HepG2 (cell line): Measurements from ENCODE around the gene UFL1. TPM values are rescaled to one million over a fixed set of nuclear protein-coding genes. Genes with fewer than 3 reads are reported as not detected.

Source experiments
- ATAC-seq: fragments of 200-7000 bp; cut with Tn5 transposase; 3 replicates; pipeline ENCODE4 v1.9.1; 2020; ENCODE audit warnings: mild to moderate bottlenecking, moderate library complexity
- BruUV-seq: library from RNA; stranded (reverse); fragments of 400-500 nt; replicated peaks from 2 replicates; lab custom pipeline; 2021; lab: Mats Ljungman, UMichigan
- CTCF ChIA-PET: fragments of 300-600 bp; formaldehyde crosslinking; extraction: SDS; loops from one replicate; lab custom pipeline; 2021; ENCODE audit warnings: low total read pairs, inconsistent platforms, low intra/inter-chr PET ratio; lab: Yijun Ruan, JAX
- POLR2A ChIA-PET: fragments of 350-600 bp; sonication (Branson Sonifier 250); formaldehyde crosslinking; loops from one replicate; lab custom pipeline; 2020; ENCODE audit warnings: antibody characterized with exemption, inconsistent platforms; lab: Yijun Ruan, JAX
- DNase-seq: peaks from one replicate; pipeline ENCODE4 v3.0.0-alpha.2; 2015; ENCODE audit warnings: low spot score
- FAIRE-seq: peaks from 3 replicates; lab custom pipeline; 2011; peaks lifted over from hg19 to GRCh38; lab: Jason Lieb, UNC
- H2AFZ ChIP-seq: one replicate; pipeline ENCODE4 v1.6.1; 2011; ENCODE audit warnings: low read length, inconsistent platforms
- H3K27ac ChIP-seq: fragments of 300-600 bp; 3 replicates; pipeline ENCODE4 v1.8.0; 2011; ENCODE audit warnings: mixed run types, mild to moderate bottlenecking, mixed read lengths, low read length, inconsistent platforms; ENCODE audit not compliant: insufficient read depth; ENCODE audit errors: extremely low read length
- H3K27me3 ChIP-seq, 2 experiments: fragments of 200-600 bp in 1 of 2; 2 replicates in 1 of 2; 3 replicates in 1 of 2; pipeline versions ENCODE4 v1.6.0 to v1.8.0; 2011; ENCODE audit warnings: low read length in 2 of 2, mild to moderate bottlenecking in 2 of 2, moderate library complexity in 2 of 2, inconsistent platforms in 1 of 2; ENCODE audit not compliant: insufficient read depth in 2 of 2, control insufficient read depth in 1 of 2
- H3K36me3 ChIP-seq, 2 experiments: fragments of 200-600 bp in 1 of 2; replicated peaks in 1 of 2; 2 replicates in 1 of 2; 3 replicates in 1 of 2; pipeline versions ENCODE4 v1.5.1 to v1.8.0; 2011; ENCODE audit warnings: low read length in 2 of 2, inconsistent platforms in 1 of 2; ENCODE audit not compliant: insufficient read depth in 2 of 2, control insufficient read depth in 1 of 2
- H3K4me1 ChIP-seq: 2 replicates; pipeline ENCODE4 v1.5.1; 2012; ENCODE audit warnings: low read length, inconsistent platforms; ENCODE audit not compliant: insufficient read depth
- H3K4me2 ChIP-seq: 2 replicates; pipeline ENCODE4 v1.6.0; 2011; ENCODE audit warnings: low read depth, low read length, inconsistent platforms
- H3K4me3 ChIP-seq, 3 experiments: fragments of 200-600 bp in 1 of 3; sonication (generic), shearing (Covaris generic) in 1 of 3; replicated peaks in 1 of 3; 2 replicates each; pipeline ENCODE4 v1.5.1; 2011 to 2016; ENCODE audit warnings: low read length in 3 of 3, inconsistent platforms in 2 of 3, low read depth in 2 of 3, mild to moderate bottlenecking in 2 of 3, control low read depth in 1 of 3, mixed read lengths in 1 of 3; ENCODE audit not compliant: insufficient read depth in 1 of 3
- H3K79me2 ChIP-seq: one replicate; pipeline ENCODE4 v1.6.1; 2011; ENCODE audit warnings: low read length, inconsistent platforms; ENCODE audit not compliant: insufficient read depth
- H3K9ac ChIP-seq: 2 replicates; pipeline ENCODE4 v1.6.0; 2011; ENCODE audit warnings: mild to moderate bottlenecking, low read depth, low read length, inconsistent platforms; ENCODE audit not compliant: insufficient read depth
- H3K9me3 ChIP-seq: 2 replicates; pipeline ENCODE4 v1.5.1; 2012; ENCODE audit warnings: mild to moderate bottlenecking, low read length
- H4K20me1 ChIP-seq: 2 replicates; pipeline ENCODE4 v1.6.0; 2011; ENCODE audit warnings: inconsistent platforms, mild to moderate bottlenecking, low read length, moderate library complexity; ENCODE audit not compliant: insufficient read depth
- FIP1L1 ChIP-seq: fragments of 200-400 bp; formaldehyde crosslinking; IDR thresholded peaks from 2 replicates; pipeline ENCODE4 v1.6.1; 2018; ENCODE audit warnings: low read depth, mild to moderate bottlenecking, low read length, moderate library complexity, borderline replicate concordance; ENCODE audit not compliant: insufficient read depth
- HOXA9 ChIP-seq: sonication (generic); formaldehyde crosslinking; IDR thresholded peaks from 2 replicates; pipeline ENCODE4 v1.8.1; 2022; ENCODE audit warnings: missing genetic modification reagents, mild to moderate bottlenecking, moderate library complexity, borderline replicate concordance
- MYNN ChIP-seq: sonication (generic); formaldehyde crosslinking; IDR thresholded peaks from 2 replicates; pipeline ENCODE4 v1.4.0; 2020; ENCODE audit warnings: mild to moderate bottlenecking, low read depth, missing genetic modification reagents
- RAD21 ChIP-seq: fragments of 450-650 bp; formaldehyde crosslinking; IDR thresholded peaks from 2 replicates; pipeline ENCODE4 v1.5.0; 2020; ENCODE audit warnings: mild to moderate bottlenecking
- RBM22 ChIP-seq: fragments of 200-400 bp; formaldehyde crosslinking; optimal IDR thresholded peaks from 2 replicates; pipeline ENCODE3; 2017; ENCODE audit warnings: mild to moderate bottlenecking, low read length, moderate library complexity
- TCF7L2 ChIP-seq: IDR thresholded peaks from 2 replicates; pipeline ENCODE4 v1.6.1; 2011; ENCODE audit warnings: mild to moderate bottlenecking, low read depth, low read length, moderate library complexity
- ZBTB20 ChIP-seq: sonication (generic); formaldehyde crosslinking; IDR thresholded peaks from 2 replicates; pipeline ENCODE4 v1.8.1; 2023; ENCODE audit warnings: missing genetic modification reagents, low read depth, mild to moderate bottlenecking, borderline replicate concordance
- ZNF235 ChIP-seq: sonication (generic); formaldehyde crosslinking; IDR thresholded peaks from 2 replicates; pipeline ENCODE4 v1.8.1; 2023; ENCODE audit warnings: mild to moderate bottlenecking, missing genetic modification reagents, borderline replicate concordance
- ZNF317 ChIP-seq: sonication (generic); formaldehyde crosslinking; IDR thresholded peaks from 2 replicates; pipeline ENCODE4 v1.5.0; 2020; ENCODE audit warnings: mild to moderate bottlenecking, missing genetic modification reagents
- ZNF34 ChIP-seq: sonication (generic); formaldehyde crosslinking; IDR thresholded peaks from 2 replicates; pipeline ENCODE4 v1.4.0; 2020; ENCODE audit warnings: mild to moderate bottlenecking, missing genetic modification reagents, borderline replicate concordance
- ZNF605 ChIP-seq: sonication (generic); formaldehyde crosslinking; IDR thresholded peaks from 2 replicates; pipeline ENCODE4 v1.8.0; 2022; ENCODE audit warnings: mild to moderate bottlenecking, missing genetic modification reagents
- WGBS: methylation state at CpG from one replicate; pipeline ENCODE4 v1.1.6; 2017; ENCODE audit warnings: low lambda C conversion rate; 5-methylcytosine and 5-hydroxymethylcytosine counted together
- in situ Hi-C: cut with HindIII; loops from 2 replicates; pipeline ENCODE4 v1.10.0; 2017; ENCODE audit warnings: low pct_unique_long_range_greater_than_20kb; ENCODE audit not compliant: extremely low pct_ligation_motif_present
- intact Hi-C: fragments of 100-400 bp; cut with micrococcal nuclease; formaldehyde crosslinking; loops from one replicate; pipeline ENCODE4 v1.10.0; 2022; ENCODE audit not compliant: unreplicated experiment
- polyA plus RNA-seq, 8 experiments: library from polyadenylated mRNA; depleted of rRNA in 3 of 8; stranded (reverse) in 7 of 8; unstranded in 1 of 8; fragments of >200 nt; fragmentation: Illumina TruSeq in 4 of 8; extraction: Trizol in 4 of 8; gene quantifications; 2 replicates each; pipeline versions ENCODE4 v1.2.1 to v1.2.3, GENCODE V29; 2011 to 2016; ENCODE audit warnings: low read depth in 4 of 8, missing spikeins in 1 of 8, mixed read lengths in 1 of 8; ENCODE audit not compliant: insufficient read depth in 1 of 8
- total RNA-seq, 5 experiments: library from RNA; depleted of rRNA; stranded (reverse); fragments of >200 nt; fragmentation: Illumina TruSeq; extraction: Trizol; gene quantifications; 2 replicates each; pipeline ENCODE4 v1.2.3, GENCODE V29; 2016; ENCODE audit warnings: low read depth in 1 of 5
- TF ChIP-seq, protein P1 (sequence below): sonication (generic); formaldehyde crosslinking; IDR thresholded peaks from 2 replicates; pipeline ENCODE4 v1.4.0; 2020; ENCODE audit warnings: missing genetic modification reagents

UFL1 gene
- total and polyA plus RNA-seq, 2 of the 13 experiments (the other 11 are each of a cell fraction or from before 2014, with no cell fraction given): 8.8 to 24.7 TPM

DNA sequence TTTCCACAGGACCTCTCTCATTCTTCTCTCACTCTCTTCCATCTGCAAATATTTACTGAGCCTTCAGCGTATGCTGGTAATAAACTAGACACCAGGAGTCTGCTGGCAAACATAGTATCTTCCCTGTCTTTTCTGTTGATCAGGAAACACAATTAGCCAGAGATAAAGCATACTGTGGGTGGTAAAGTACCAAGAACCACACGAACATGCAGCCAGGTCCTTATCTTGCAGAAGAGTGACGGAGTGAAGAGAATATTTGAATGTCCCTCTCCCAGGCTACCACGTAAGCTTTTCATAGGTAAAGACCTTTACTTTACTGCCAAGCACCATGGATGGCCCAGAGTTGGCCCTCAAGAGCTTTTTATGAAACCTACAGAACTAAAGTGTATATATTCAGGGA lies 54.6 kb downstream of the UFL1 start (continued):
- no peak for TF ChIP-seq HOXA9
- no peak for TF ChIP-seq MYNN
- no peak for TF ChIP-seq ZNF235 (CRISPR knock-in tag)
- TF ChIP-seq RBM22: no peak

DNA sequence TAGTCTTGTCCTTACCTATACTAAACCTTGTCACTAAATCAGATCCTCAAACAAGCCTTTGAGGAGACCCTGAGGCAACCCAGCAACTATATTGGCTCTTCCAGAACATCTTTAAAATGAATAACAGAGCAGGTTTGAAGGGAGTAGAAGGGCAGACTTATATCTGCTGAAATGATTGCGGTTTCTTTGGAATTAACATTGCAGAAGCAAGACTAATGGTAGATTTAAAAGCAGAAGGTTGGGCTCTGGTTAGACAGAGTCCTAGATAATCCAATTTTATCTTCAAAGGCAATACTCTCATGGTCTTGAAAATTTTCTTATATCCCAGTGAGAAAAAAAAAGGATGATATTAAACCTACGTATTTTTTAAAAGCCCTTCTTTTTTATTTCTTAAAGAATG lies 60.4 kb downstream of the UFL1 start:
- Histone ChIP-seq H2AFZ (no peak overlapping the region), H3K79me2 (no peaks in the 10 kb centered on the region), H3K27ac (no peak overlapping the region), H3K4me1 (no peaks in the 10 kb centered on the region), H4K20me1 (no peaks in the 10 kb centered on the region), H3K9ac (no peak overlapping the region)
- FAIRE-seq: no peak
- in situ Hi-C loops: no loop called here
- WGBS: 5% methylated on average over 2 of the region's 2 CpGs
- BruUV-seq: no TSS peak
- ATAC-seq: no peak
- TF ChIP-seq ZBTB20: no peak
- TF ChIP-seq TCF7L2: no peak
- no peak for TF ChIP-seq ZNF317 (CRISPR knock-in tag)
- TF ChIP-seq ZNF34 (CRISPR knock-in tag): no peak
- TF ChIP-seq RAD21 (CRISPR knock-in tag): no peak
- no peak for TF ChIP-seq ZNF605 (CRISPR knock-in tag)
- TF ChIP-seq, protein P1, sequence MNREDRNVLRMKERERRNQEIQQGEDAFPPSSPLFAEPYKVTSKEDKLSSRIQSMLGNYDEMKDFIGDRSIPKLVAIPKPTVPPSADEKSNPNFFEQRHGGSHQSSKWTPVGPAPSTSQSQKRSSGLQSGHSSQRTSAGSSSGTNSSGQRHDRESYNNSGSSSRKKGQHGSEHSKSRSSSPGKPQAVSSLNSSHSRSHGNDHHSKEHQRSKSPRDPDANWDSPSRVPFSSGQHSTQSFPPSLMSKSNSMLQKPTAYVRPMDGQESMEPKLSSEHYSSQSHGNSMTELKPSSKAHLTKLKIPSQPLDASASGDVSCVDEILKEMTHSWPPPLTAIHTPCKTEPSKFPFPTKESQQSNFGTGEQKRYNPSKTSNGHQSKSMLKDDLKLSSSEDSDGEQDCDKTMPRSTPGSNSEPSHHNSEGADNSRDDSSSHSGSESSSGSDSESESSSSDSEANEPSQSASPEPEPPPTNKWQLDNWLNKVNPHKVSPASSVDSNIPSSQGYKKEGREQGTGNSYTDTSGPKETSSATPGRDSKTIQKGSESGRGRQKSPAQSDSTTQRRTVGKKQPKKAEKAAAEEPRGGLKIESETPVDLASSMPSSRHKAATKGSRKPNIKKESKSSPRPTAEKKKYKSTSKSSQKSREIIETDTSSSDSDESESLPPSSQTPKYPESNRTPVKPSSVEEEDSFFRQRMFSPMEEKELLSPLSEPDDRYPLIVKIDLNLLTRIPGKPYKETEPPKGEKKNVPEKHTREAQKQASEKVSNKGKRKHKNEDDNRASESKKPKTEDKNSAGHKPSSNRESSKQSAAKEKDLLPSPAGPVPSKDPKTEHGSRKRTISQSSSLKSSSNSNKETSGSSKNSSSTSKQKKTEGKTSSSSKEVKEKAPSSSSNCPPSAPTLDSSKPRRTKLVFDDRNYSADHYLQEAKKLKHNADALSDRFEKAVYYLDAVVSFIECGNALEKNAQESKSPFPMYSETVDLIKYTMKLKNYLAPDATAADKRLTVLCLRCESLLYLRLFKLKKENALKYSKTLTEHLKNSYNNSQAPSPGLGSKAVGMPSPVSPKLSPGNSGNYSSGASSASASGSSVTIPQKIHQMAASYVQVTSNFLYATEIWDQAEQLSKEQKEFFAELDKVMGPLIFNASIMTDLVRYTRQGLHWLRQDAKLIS (CRISPR knock-in tag): no peak
- TF ChIP-seq FIP1L1: no peak
- TF ChIP-seq, all 625 proteins: peak for 0
- POLR2A ChIA-PET: no interaction called here
- intact Hi-C loops: no loop called here
- H3K4me3 ChIP-seq: no peak overlapping the region
- CTCF ChIA-PET: no interaction called here
- no peaks in the 10 kb centered on the region for H3K36me3 ChIP-seq
- H3K27me3 ChIP-seq: no peaks in the 10 kb centered on the region
- no peaks in the 10 kb centered on the region for H3K9me3 ChIP-seq
- no peak overlapping the region for H3K4me2 ChIP-seq
- no peak for DNase-seq
